HepG2 (cell line): ENCODE data around the gene THAP2. TPM values are rescaled to one million over a fixed set of nuclear protein-coding genes. Genes with fewer than 3 reads are reported as not detected.

Experiments used
- AFF4 ChIP-seq: sonication (generic); formaldehyde crosslinking; IDR thresholded peaks from 2 replicates; pipeline ENCODE4 v1.4.0; 2020; ENCODE audit warnings: missing genetic modification reagents
- ETV5 ChIP-seq: IDR thresholded peaks from 2 replicates; pipeline ENCODE4 v1.6.1; 2018; ENCODE audit warnings: missing biosample characterization, missing genetic modification reagents, inconsistent platforms, borderline replicate concordance
- PTBP1 ChIP-seq: fragments of 200-400 bp; formaldehyde crosslinking; IDR thresholded peaks from 2 replicates; pipeline ENCODE4 v1.6.1; 2018; ENCODE audit warnings: low read length, low read depth; ENCODE audit not compliant: poor library complexity, severe bottlenecking
- SMAD3 ChIP-seq: sonication (generic); formaldehyde crosslinking; IDR thresholded peaks from 2 replicates; pipeline ENCODE4 v1.4.0; 2020; ENCODE audit warnings: missing genetic modification reagents
- ZBTB8A ChIP-seq: sonication (generic); formaldehyde crosslinking; IDR thresholded peaks from 2 replicates; pipeline ENCODE4 v1.4.0; 2020; ENCODE audit warnings: mild to moderate bottlenecking, low read depth, missing genetic modification reagents, borderline replicate concordance
- ZNF142 ChIP-seq: sonication (generic); formaldehyde crosslinking; IDR thresholded peaks from 2 replicates; pipeline ENCODE4 v1.4.0; 2020; ENCODE audit warnings: missing genetic modification reagents
- ZNF280D ChIP-seq: sonication (generic); formaldehyde crosslinking; IDR thresholded peaks from 2 replicates; pipeline ENCODE4 v1.5.1; 2020; ENCODE audit warnings: mild to moderate bottlenecking, missing genetic modification reagents
- ZNF552 ChIP-seq: sonication (generic); formaldehyde crosslinking; IDR thresholded peaks from 2 replicates; pipeline ENCODE4 v1.9.0; 2022; ENCODE audit warnings: missing genetic modification reagents, mild to moderate bottlenecking, borderline replicate concordance
- polyA plus RNA-seq, 8 experiments: library from polyadenylated mRNA; depleted of rRNA in 3 of 8; stranded (reverse) in 7 of 8; unstranded in 1 of 8; fragments of >200 nt; fragmentation: Illumina TruSeq in 4 of 8; extraction: Trizol in 4 of 8; gene quantifications; 2 replicates each; pipeline versions ENCODE4 v1.2.1 to v1.2.3, GENCODE V29; 2011 to 2016; ENCODE audit warnings: low read depth in 4 of 8, missing spikeins in 1 of 8, mixed read lengths in 1 of 8; ENCODE audit not compliant: insufficient read depth in 1 of 8
- total RNA-seq, 5 experiments: library from RNA; depleted of rRNA; stranded (reverse); fragments of >200 nt; fragmentation: Illumina TruSeq; extraction: Trizol; gene quantifications; 2 replicates each; pipeline ENCODE4 v1.2.3, GENCODE V29; 2016; ENCODE audit warnings: low read depth in 1 of 5

The THAP2 gene
- total and polyA plus RNA-seq, 2 of the 13 experiments (the other 11 are each of a cell fraction or from before 2014, with no cell fraction given), result 5.2 to 6.2 TPM

- TF ChIP-seq ZNF280D, result no peak
- TF ChIP-seq ETV5 (CRISPR knock-in tag), result no peak; the same call in 1 of the 2 replicates
- TF ChIP-seq AFF4 (CRISPR knock-in tag), result no peak
- no peak for TF ChIP-seq ZNF552
- no peak for TF ChIP-seq SMAD3 (CRISPR knock-in tag)
- TF ChIP-seq ZBTB8A, result no peak
- no peak for TF ChIP-seq PTBP1
- TF ChIP-seq ZNF142 (CRISPR knock-in tag), result 0 out of 2 replicates have a peak, but pooled peaks have one; percentile 8
These were observed 1.1 kb upstream of the THAP2 start (continued) for GRCh38 chr12:71662849-71663560.
